Neuronal stem cell (in vitro differentiated cells): ENCODE measurements around the gene SLC45A3.

Experiments used
- DNase-seq: peaks from one replicate; pipeline ENCODE4 v3.0.0-alpha.2; 2013; ENCODE audit warnings: low spot score
- H2AFZ ChIP-seq: one replicate; pipeline ENCODE4 v1.6.1; 2013; ENCODE audit warnings: mild to moderate bottlenecking, low read length, inconsistent platforms
- H2AK5ac ChIP-seq: 2 replicates; pipeline ENCODE4 v1.6.1; 2013; ENCODE audit warnings: low read depth, mild to moderate bottlenecking, inconsistent platforms, low read length, moderate library complexity, mixed read lengths
- H2BK120ac ChIP-seq: 2 replicates; pipeline ENCODE4 v1.6.1; 2013; ENCODE audit warnings: low read depth, mild to moderate bottlenecking, inconsistent platforms, low read length, moderate library complexity, mixed read lengths
- H2BK12ac ChIP-seq: one replicate; pipeline ENCODE4 v1.6.1; 2013; ENCODE audit warnings: low read length, inconsistent platforms
- H2BK15ac ChIP-seq: 2 replicates; pipeline ENCODE4 v1.6.1; 2013; ENCODE audit warnings: mild to moderate bottlenecking, low read length, inconsistent platforms, mixed read lengths
- H2BK5ac ChIP-seq: one replicate; pipeline ENCODE4 v1.6.1; 2013; ENCODE audit warnings: inconsistent platforms, mild to moderate bottlenecking, low read length, moderate library complexity
- H3K14ac ChIP-seq: one replicate; pipeline ENCODE4 v1.6.1; 2013; ENCODE audit warnings: low read length, inconsistent platforms
- H3K18ac ChIP-seq: 2 replicates; pipeline ENCODE4 v1.6.1; 2013; ENCODE audit warnings: low read length, inconsistent platforms
- H3K23ac ChIP-seq: 2 replicates; pipeline ENCODE4 v1.6.1; 2013; ENCODE audit warnings: low read depth, mild to moderate bottlenecking, mixed read lengths, low read length, inconsistent platforms; ENCODE audit not compliant: poor library complexity
- H3K27ac ChIP-seq: replicated peaks from 3 replicates; pipeline ENCODE4 v1.5.1; 2013; ENCODE audit warnings: low read length, inconsistent platforms
- H3K27me3 ChIP-seq, 3 experiments: 2 replicates each; pipeline ENCODE4 v1.6.1; 2013; ENCODE audit warnings: low read length in 3 of 3, mild to moderate bottlenecking in 2 of 3, inconsistent platforms in 1 of 3, low read depth in 1 of 3, mixed read lengths in 1 of 3, moderate library complexity in 1 of 3; ENCODE audit not compliant: control insufficient read depth in 3 of 3, insufficient read depth in 3 of 3
- H3K36me3 ChIP-seq, 2 donors: replicated peaks in 1 of 2; 2 replicates each; pipeline ENCODE4 v1.6.1; 2013; ENCODE audit warnings: low read length in 2 of 2; ENCODE audit not compliant: control insufficient read depth in 2 of 2, insufficient read depth in 2 of 2
- H3K4ac ChIP-seq: 2 replicates; pipeline ENCODE4 v1.6.1; 2013; ENCODE audit warnings: inconsistent platforms, mild to moderate bottlenecking, low read length, moderate library complexity
- H3K4me1 ChIP-seq, 2 donors: 1 replicate in 1 of 2; 2 replicates in 1 of 2; pipeline ENCODE4 v1.6.1; 2013; ENCODE audit warnings: low read length in 2 of 2, low read depth in 1 of 2; ENCODE audit not compliant: control insufficient read depth in 2 of 2, insufficient read depth in 1 of 2
- H3K4me2 ChIP-seq: one replicate; pipeline ENCODE4 v1.6.1; 2013; ENCODE audit warnings: mild to moderate bottlenecking, low read length, inconsistent platforms; ENCODE audit not compliant: insufficient read depth, poor library complexity, severe bottlenecking
- H3K4me3 ChIP-seq, 2 donors: 2 replicates each; pipeline ENCODE4 v1.5.1; 2013; ENCODE audit warnings: low read length in 2 of 2, mild to moderate bottlenecking in 2 of 2, inconsistent platforms in 1 of 2, moderate library complexity in 1 of 2
- H3K79me1 ChIP-seq: one replicate; pipeline ENCODE4 v1.6.1; 2013; ENCODE audit warnings: low read depth, mild to moderate bottlenecking, inconsistent platforms, low read length, moderate library complexity
- H3K9ac ChIP-seq: one replicate; pipeline ENCODE4 v1.6.1; 2013; ENCODE audit warnings: mild to moderate bottlenecking, low read depth, low read length, inconsistent platforms; ENCODE audit not compliant: poor library complexity
- H3K9me3 ChIP-seq, 2 donors: replicated peaks in 1 of 2; 2 replicates each; pipeline versions ENCODE3 to v1.6.1; 2013; ENCODE audit warnings: low read length in 2 of 2, mild to moderate bottlenecking in 2 of 2, inconsistent platforms in 1 of 2, low read depth in 1 of 2, mixed read lengths in 1 of 2, moderate library complexity in 1 of 2; ENCODE audit not compliant: control insufficient read depth in 2 of 2, insufficient read depth in 1 of 2
- H4K8ac ChIP-seq: one replicate; pipeline ENCODE4 v1.6.1; 2013; ENCODE audit warnings: low read depth, mild to moderate bottlenecking, inconsistent platforms, low read length, moderate library complexity
- H4K91ac ChIP-seq: one replicate; pipeline ENCODE4 v1.6.1; 2013; ENCODE audit warnings: low read length, low read depth, mild to moderate bottlenecking, inconsistent platforms; ENCODE audit not compliant: poor library complexity
- WGBS, 2 donors: extraction: QIAGEN DNeasy Blood & Tissue Kit; methylation state at CpG; one replicate each; pipeline ENCODE4 v1.1.7; 2013; ENCODE audit warnings: missing lambda C conversion rate in 2 of 2, mixed read lengths in 1 of 2; ENCODE audit not compliant: insufficient read length in 2 of 2, insufficient replicate concordance in 1 of 2; ENCODE audit errors: extremely low coverage in 2 of 2; 5-methylcytosine and 5-hydroxymethylcytosine counted together

SLC45A3 gene

DNA sequence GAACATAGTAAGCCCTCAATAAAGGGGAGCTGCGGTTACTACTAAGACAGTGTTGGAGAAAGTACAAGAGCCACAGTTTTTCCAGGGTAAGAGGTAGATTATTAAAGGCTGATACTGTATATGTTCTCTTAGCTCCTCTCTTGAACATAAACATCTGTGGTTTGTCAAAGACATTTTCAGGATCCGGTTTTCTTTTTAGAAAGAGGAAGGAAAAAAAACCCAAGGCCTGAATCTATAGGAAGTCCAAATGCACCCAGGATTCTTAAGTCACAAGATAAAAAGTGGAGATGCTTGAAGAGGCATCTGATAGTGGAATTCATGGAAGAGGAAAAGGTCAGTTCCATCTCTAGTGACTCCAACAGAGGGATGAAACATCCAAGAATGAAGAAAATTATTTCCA lies 24.6 kb upstream of the SLC45A3 start:
- Histone ChIP-seq H2BK5ac (no peak overlapping the region), H3K4ac (no peak overlapping the region), H3K79me1 (no peaks in the 10 kb centered on the region), H3K18ac (no peak overlapping the region), H3K36me3 (peaks cover 3 to 46% of the 10 kb centered on the region in 2 donors), H3K27ac (no peak overlapping the region), H3K4me3 (no peak overlapping the region), H3K4me1 (peaks cover 7 to 10% of the 10 kb centered on the region in 2 donors), H3K27me3 (no peaks in the 10 kb centered on the region), H2BK12ac (no peak overlapping the region), H3K23ac (no peak overlapping the region), H2AFZ (no peak overlapping the region), H2BK120ac (no peak overlapping the region), H4K91ac (no peak overlapping the region), H3K9ac (no peak overlapping the region), H2BK15ac (no peak overlapping the region), H3K4me2 (no peak overlapping the region), H2AK5ac (no peak overlapping the region), H3K14ac (no peak overlapping the region), H4K8ac (no peak overlapping the region), H3K9me3 (no peaks in the 10 kb centered on the region)
- no CpG with 5 or more reads among the region's 2 CpGs for WGBS, 2 donors
- no peak for DNase-seq

DNA sequence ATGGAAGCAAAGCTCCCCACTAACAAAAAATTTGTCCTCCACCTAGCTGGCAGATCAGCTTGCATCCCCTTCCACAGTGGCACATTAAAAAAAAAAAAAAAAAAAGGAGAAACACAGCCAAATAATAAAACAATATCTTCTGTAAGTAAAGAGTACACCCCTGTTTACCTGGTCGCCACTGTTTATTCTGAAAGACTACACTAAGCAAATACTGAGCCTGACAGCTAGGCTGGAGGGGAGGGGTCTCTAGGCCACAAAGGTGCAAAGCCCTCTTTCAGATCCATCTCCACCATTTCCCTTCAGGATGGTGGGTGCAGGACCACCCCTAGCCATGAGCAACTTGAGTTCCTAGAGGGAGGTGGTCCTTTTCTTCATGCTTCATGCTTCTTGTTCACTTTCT lies 22.8 kb upstream of the SLC45A3 start:
- no peak overlapping the region for H2BK5ac ChIP-seq
- H4K91ac ChIP-seq, result no peak overlapping the region
- H3K27ac ChIP-seq, result no peak overlapping the region
- H3K4me1 ChIP-seq, result peaks cover 7 to 10% of the 10 kb centered on the region in 2 donors
- DNase-seq, result no peak
- H3K36me3 ChIP-seq, result peaks cover 0 to 27% of the 10 kb centered on the region in 2 donors
- no peak overlapping the region for H2AK5ac ChIP-seq
- no peaks in the 10 kb centered on the region for H3K9me3 ChIP-seq
- no peak overlapping the region for H2BK120ac ChIP-seq
- H2BK12ac ChIP-seq, result no peak overlapping the region
- no peak overlapping the region for H3K4me3 ChIP-seq
- no peak overlapping the region for H3K4ac ChIP-seq
- H4K8ac ChIP-seq, result no peak overlapping the region
- H3K9ac ChIP-seq, result no peak overlapping the region
- H3K79me1 ChIP-seq, result no peaks in the 10 kb centered on the region
- no peak overlapping the region for H3K14ac ChIP-seq
- H2BK15ac ChIP-seq, result no peak overlapping the region
- H3K4me2 ChIP-seq, result no peak overlapping the region
- no peak overlapping the region for H3K23ac ChIP-seq
- H2AFZ ChIP-seq, result no peak overlapping the region
- no CpG with 5 or more reads among the region's 1 CpG for WGBS, 2 donors
- H3K18ac ChIP-seq, result no peak overlapping the region
- H3K27me3 ChIP-seq, result no peaks in the 10 kb centered on the region

- WGBS, 2 donors, result no CpG with 5 or more reads among the region's 4 CpGs
- no peak overlapping the region for H4K91ac ChIP-seq
Measured at GRCh38 chr1:205701891-205702290, 21.6 kb upstream of the SLC45A3 start.

GRCh38 chr1:205701420-205701819 lies 21.1 kb upstream of the SLC45A3 start:
- Histone ChIP-seq H2BK120ac (no peak overlapping the region), H3K4me1 (peaks cover 10 to 15% of the 10 kb centered on the region in 2 donors), H3K4me3 (no peak overlapping the region), H2AFZ (no peak overlapping the region), H4K8ac (no peak overlapping the region), H2AK5ac (no peak overlapping the region), H3K23ac (no peak overlapping the region), H3K14ac (no peak overlapping the region), H3K27me3 (no peaks in the 10 kb centered on the region), H3K9me3 (no peaks in the 10 kb centered on the region), H3K9ac (no peak overlapping the region), H3K27ac (no peak overlapping the region), H3K18ac (no peak overlapping the region), H3K4ac (no peak overlapping the region), H3K79me1 (no peaks in the 10 kb centered on the region), H4K91ac (no peak overlapping the region), H3K36me3 (peaks cover 0 to 18% of the 10 kb centered on the region in 2 donors), H3K4me2 (no peak overlapping the region), H2BK15ac (no peak overlapping the region), H2BK12ac (no peak overlapping the region), H2BK5ac (no peak overlapping the region)
- WGBS, 2 donors, result no CpG with 5 or more reads among the region's 2 CpGs
- DNase-seq, result no peak

More at GRCh38 chr1:205701891-205702290, 21.6 kb upstream of the SLC45A3 start:
- H2BK5ac ChIP-seq, result no peak overlapping the region
- H3K4me2 ChIP-seq, result no peak overlapping the region
- H3K9ac ChIP-seq, result no peak overlapping the region
- no peak overlapping the region for H3K27ac ChIP-seq
- H3K23ac ChIP-seq, result no peak overlapping the region
- H3K27me3 ChIP-seq, result no peaks in the 10 kb centered on the region
- H3K79me1 ChIP-seq, result no peaks in the 10 kb centered on the region
- no peak overlapping the region for H2AK5ac ChIP-seq
- no peak overlapping the region for H3K14ac ChIP-seq
- peaks cover 10 to 15% of the 10 kb centered on the region in 2 donors for H3K4me1 ChIP-seq
- no peak overlapping the region for H2BK12ac ChIP-seq
- H3K4ac ChIP-seq, result no peak overlapping the region
- H4K8ac ChIP-seq, result no peak overlapping the region
- H3K4me3 ChIP-seq, result no peak overlapping the region
- DNase-seq, result no peak
- H3K36me3 ChIP-seq, result peaks cover 0 to 22% of the 10 kb centered on the region in 2 donors
- no peaks in the 10 kb centered on the region for H3K9me3 ChIP-seq
- no peak overlapping the region for H2BK120ac ChIP-seq
- H3K18ac ChIP-seq, result no peak overlapping the region
- no peak overlapping the region for H2AFZ ChIP-seq
- no peak overlapping the region for H2BK15ac ChIP-seq
